Stimulated activated CD8-positive, alpha-beta memory T cell treated with anti-CD3 and anti-CD28 coated beads, Interleukin-7, amount 100 ng/mL, for 4 hours (primary cell): ENCODE measurements around the gene ATP10A.

ENCODE experiments used
- DNase-seq, 2 donors: peaks; one replicate each; pipeline ENCODE4 v3.0.0-alpha.2; 2020; ENCODE audit warnings: low read depth in 2 of 2

The ATP10A gene

GRCh38 chr15:25863111-25863967, at the start of gene ATP10A:
Gene ATP10A, minus strand, starts transcription at chr15:25863327. Its CDS starts 231 bp downstream, at chr15:25863096.
- peak in 1 of 2 donors; percentile 49 for DNase-seq

DNA sequence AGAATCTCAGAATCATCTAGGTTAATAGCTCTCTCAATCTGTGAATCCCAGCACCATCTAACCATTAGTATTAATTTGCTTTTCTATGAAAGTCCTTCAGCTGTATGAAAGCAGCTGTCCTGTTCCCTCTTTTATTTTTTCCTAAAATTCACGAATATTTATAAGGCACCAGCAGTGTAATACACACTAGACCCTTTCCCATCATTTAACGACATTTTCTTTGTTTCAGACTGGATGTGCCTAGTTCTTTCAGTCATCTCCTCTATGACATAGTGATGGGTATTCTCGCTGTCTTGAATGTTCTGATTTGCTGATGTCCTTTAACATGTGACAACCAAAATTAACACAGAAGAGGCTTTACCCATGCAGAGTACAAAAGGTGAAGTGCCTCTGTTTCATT, 48.9 kb upstream of the ATP10A start:
- no peak for DNase-seq

GRCh38 chr15:25910832-25911231, 47.7 kb upstream of the ATP10A start:
- no peak for DNase-seq

- DNase-seq: no peak
Measured at GRCh38 chr15:25909806-25910205, 46.7 kb upstream of the ATP10A start.

GRCh38 chr15:25909325-25909724, 46.2 kb upstream of the ATP10A start:
- no peak for DNase-seq

DNA sequence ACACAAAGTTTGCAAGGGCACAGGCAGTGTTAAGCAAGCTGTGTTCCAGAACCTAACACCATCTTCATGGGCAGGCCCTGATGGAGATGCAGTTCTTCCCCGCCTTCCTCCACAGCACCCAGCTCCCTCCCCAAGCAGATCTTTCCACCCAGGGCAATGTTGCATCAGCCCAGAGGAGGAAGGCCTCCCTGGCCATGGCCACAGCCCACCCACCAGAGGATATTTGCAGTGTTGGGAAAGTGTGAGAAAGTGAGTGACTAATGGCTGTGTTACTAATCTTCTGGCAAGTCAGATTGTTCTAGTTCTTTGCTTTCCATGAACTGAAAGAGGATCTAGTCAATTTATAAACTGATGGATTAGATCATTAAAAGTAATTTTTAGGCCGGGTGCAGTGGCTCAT, 42.0 kb upstream of the ATP10A start:
- DNase-seq: no peak

- DNase-seq: no peak
Measured at GRCh38 chr15:25903024-25903581, 40.0 kb upstream of the ATP10A start.

DNA sequence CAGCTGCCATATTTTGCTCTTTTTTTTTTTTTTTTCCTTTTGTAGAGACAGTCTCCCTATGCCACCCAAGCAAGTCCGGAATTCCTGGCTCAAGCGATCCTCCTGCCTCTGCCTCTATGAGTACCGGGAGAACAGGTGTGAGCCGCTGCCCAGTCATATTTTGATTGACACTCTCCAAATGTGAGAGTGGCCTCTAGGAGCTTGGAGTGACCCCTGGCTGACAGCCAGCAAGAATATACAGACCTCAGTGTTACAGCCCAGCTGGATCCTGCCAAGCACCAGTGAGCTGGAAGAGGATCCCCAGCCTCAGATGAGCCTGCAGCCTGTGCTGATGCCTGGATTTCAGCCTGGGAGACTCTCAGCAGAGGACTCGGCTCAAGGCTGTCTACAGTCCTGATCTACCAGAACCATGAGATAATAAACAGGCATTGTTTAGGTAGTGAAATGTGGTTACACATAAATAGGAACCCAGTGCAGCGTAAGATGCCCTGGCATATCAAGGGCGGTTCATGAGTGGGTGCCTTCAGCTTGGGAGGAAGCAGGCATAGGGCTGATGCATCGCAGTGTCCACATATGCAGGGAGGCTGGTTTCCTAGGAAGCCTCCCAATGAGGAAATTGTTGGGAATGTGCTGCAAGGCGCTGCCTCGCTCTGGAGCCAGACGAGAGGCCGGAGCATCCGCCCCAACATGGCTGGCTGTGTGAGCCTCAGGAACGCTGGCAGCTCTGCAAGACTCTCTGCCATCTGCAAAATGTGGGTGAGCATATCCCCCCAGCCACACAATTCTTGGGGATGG, 38.9 kb upstream of the ATP10A start:
- DNase-seq: no peak

GRCh38 chr15:25900901-25901300, 37.8 kb upstream of the ATP10A start:
- no peak for DNase-seq

DNA sequence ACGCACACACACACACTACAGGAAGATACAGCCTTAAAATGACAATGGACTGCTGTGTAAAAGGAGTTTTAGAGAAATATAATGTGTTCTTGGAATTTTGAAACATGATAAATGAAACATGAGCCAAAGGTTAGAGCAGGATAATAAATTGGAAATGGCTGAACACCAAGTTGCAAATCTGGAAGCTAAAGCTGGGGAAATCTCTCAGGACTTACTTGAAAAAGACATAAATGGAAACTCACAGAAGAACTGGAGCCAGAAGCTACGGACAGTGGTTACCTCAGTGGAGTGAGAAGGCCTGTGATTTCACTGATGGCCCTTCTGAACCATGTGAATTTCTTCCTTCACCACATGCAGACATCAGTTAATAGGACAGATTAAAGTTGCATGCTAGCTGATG, 37.3 kb upstream of the ATP10A start:
- DNase-seq: no peak

- no peak for DNase-seq
Measured at GRCh38 chr15:25899870-25900269, 36.7 kb upstream of the ATP10A start.

DNA sequence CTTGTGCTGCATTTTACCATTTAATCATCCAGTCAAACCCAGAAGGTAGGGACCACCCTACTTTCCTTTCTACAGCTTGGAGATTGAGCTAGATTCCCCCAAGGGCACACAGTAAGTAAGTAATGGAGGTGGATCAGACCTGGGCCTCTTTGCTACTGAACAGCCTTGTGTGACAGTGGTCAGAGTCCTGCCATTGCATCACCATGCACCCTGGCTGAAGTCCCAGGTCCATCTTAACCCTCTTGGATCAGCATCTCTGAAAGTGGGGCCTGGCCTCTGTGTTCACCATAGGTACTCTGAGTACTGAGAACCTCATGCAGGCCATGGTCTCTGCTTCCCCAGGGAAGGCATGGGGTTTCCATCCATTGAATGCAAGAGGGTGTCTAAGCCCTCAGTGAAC, 34.5 kb upstream of the ATP10A start:
- DNase-seq: no peak

DNA sequence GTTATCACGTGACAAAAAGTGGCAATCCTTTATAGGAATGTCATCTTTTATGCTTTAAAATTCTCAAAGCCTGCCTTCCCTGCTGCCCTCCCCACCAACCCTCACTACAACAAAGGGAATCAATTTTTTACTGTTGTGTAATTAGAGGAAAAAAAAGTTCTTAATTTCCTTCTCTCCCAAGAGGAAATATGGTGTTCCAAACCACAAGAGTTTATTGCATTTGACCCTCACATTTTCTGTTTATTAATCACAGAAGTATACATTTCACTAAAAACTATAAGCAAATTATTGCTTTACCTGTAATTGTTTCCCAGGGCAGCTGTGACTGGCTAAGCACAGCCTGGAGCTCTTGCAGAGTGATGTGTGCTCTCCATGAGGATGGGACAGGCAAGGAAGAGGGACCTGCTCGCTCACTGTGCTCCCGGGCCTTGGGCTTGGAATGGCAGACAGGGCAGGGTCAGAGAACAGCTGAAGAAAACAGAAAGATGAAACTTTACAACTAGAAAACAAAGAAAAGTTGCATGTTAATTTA, 31.3 kb upstream of the ATP10A start:
- no peak for DNase-seq

- DNase-seq: no peak
Measured at GRCh38 chr15:25893596-25893995, 30.5 kb upstream of the ATP10A start.

DNA sequence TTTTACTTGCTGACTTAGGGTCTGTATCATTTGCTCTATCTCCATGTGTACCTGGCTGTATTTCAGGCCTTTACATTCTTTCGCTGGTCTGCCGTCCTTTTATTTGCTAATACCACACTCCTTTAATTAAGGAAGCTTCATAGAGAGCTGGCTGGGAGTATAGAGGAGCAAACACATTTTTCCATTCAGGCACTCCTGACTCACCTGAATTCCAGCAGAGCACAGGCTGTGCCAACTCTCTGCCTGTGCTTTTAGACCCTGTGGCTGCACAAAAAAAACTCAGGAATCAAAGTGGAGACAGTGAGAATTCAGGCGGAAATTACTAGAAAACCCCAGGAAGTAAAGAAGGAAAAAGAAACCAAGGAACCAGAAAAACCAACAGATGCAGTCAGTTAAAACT, 29.0 kb upstream of the ATP10A start:
- no peak for DNase-seq

- no peak for DNase-seq
Measured at GRCh38 chr15:25891081-25891480, 28.0 kb upstream of the ATP10A start.

GRCh38 chr15:25890529-25890928, 27.4 kb upstream of the ATP10A start:
- DNase-seq: no peak

GRCh38 chr15:25887870-25888269, 24.7 kb upstream of the ATP10A start:
- no peak for DNase-seq

DNA sequence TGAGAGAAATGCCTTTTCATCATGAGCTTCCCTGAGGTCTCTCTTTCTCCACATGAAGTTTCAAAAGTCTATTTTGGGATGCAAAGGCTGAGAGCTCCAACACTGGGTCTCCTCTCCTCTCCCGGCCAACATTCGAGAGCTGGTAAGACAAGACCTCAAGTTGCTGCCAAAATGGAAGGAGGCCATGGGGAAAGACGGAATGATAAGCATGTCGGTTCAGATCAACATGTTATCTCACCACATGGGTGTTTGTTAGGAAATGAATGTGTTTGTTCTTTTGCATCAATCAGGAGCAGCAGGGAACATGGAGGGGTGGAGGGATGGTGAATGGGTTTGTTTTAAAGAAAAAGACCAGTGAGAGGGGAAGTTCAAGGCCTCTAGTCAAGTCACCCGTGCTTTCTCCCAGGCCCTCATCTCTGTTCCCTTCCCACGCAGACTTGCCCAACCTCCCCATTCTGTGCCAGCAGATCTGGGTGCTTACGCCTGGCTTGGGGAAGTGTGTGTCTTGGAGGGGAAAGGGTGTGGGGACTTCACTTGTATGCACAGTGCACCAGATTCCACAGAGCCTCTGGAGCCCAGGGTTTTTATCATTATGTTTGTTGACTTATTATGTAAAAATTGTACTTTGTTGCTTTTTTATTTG, 23.5 kb upstream of the ATP10A start:
- DNase-seq: no peak

DNA sequence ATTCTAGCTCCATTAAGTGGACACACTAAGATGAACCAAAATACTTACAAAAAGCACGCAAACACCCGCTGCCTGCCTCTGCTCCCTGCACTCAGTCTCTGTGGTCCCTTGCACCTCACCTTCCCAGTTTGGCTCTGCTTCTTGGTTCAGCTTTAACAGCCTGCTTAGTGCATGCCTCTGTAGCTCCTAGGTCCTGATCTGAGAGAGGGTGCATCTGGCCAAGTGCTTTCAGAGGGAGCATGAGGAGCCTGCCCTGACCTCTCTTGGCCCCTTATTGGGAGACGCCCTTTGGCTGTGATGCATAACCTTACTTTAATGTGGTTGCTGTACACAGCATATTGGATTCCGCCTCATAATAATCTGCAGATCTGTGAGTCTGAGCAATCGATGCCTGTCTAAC, 21.2 kb upstream of the ATP10A start:
- DNase-seq: no peak

- no peak for DNase-seq
Measured at GRCh38 chr15:25883463-25884259, 20.5 kb upstream of the ATP10A start.
